ENCODE results near the gene UGGT2. TPM values are rescaled to one million over a fixed set of nuclear protein-coding genes. Genes with fewer than 3 reads are reported as not detected.

The UGGT2 gene
- total RNA-seq, 3 donors from 2014 or later (not counting 1 experiment from before 2014, with no cell fraction given): 0.63 to 1.4 (median 1.3) TPM

DNA sequence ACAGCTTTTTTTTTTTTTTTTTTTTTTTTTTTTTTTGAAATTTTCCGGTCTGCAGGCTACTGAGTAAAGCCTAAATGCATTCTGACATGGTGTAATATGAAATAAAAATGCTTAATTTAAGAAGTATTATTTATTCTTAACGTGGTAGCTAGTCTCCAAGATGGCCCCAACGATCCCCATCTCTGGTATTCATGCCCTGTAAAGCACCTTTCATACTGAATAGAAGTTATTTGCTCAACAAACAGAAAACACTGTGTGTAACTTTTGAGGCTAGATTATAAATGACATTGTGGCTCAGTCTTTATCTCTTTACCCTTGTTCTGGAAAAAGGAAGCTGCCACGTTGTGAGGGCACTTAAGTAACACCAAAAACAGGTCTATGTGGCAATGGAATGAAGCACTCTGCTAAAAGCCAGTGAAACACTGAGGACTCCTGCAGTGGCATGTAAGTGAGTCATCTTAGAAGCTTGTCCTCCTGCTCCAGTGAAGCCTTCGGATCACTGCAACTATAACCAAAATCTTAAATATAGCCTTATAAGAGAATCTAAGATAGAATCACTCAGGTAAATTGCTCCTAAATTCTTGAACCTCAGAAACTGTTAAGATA lies 128.7 kb downstream of the UGGT2 start:
- no peak overlapping the region for H3K27ac ChIP-seq (ENCODE audit: low read length)
- no peaks in the 10 kb centered on the region for H3K4me1 Mint-ChIP-seq
- H3K27me3 ChIP-seq (ENCODE audit: control insufficient read depth, insufficient read depth, low read length): no peaks in the 10 kb centered on the region
- no peaks in the 10 kb centered on the region for H3K9me3 ChIP-seq (ENCODE audit: control insufficient read depth, insufficient read depth, low read length)
- no peak overlapping the region for H3K4me3 ChIP-seq (ENCODE audit: low read length)
- H3K9me3 Mint-ChIP-seq: peaks cover 1 to 5% of the 10 kb centered on the region in 2 donors
- no peaks in the 10 kb centered on the region for H3K36me3 ChIP-seq (ENCODE audit: control insufficient read depth, insufficient read depth, low read length)
- H3K27ac Mint-ChIP-seq: no peak overlapping the region
- 70% methylated on average over 3 of the region's 5 CpGs for WGBS (ENCODE audit: insufficient coverage)
- no peak for ATAC-seq
- TF ChIP-seq, protein P1, sequence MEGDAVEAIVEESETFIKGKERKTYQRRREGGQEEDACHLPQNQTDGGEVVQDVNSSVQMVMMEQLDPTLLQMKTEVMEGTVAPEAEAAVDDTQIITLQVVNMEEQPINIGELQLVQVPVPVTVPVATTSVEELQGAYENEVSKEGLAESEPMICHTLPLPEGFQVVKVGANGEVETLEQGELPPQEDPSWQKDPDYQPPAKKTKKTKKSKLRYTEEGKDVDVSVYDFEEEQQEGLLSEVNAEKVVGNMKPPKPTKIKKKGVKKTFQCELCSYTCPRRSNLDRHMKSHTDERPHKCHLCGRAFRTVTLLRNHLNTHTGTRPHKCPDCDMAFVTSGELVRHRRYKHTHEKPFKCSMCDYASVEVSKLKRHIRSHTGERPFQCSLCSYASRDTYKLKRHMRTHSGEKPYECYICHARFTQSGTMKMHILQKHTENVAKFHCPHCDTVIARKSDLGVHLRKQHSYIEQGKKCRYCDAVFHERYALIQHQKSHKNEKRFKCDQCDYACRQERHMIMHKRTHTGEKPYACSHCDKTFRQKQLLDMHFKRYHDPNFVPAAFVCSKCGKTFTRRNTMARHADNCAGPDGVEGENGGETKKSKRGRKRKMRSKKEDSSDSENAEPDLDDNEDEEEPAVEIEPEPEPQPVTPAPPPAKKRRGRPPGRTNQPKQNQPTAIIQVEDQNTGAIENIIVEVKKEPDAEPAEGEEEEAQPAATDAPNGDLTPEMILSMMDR (IDR thresholded peaks at IDR 0.05): no peak
- intact Hi-C loops (cut with micrococcal nuclease): no loop called here
- H3K27me3 Mint-ChIP-seq (ENCODE audit: low read depth in 2 of 2): no peaks in the 10 kb centered on the region
- H3K4me1 ChIP-seq (ENCODE audit: control insufficient read depth, insufficient read depth, low read length): no peaks in the 10 kb centered on the region
- no peak for DNase-seq
- H3K36me3 Mint-ChIP-seq: peaks cover 1% of the 10 kb centered on the region
- H3K4me3 Mint-ChIP-seq: no peak overlapping the region

DNA sequence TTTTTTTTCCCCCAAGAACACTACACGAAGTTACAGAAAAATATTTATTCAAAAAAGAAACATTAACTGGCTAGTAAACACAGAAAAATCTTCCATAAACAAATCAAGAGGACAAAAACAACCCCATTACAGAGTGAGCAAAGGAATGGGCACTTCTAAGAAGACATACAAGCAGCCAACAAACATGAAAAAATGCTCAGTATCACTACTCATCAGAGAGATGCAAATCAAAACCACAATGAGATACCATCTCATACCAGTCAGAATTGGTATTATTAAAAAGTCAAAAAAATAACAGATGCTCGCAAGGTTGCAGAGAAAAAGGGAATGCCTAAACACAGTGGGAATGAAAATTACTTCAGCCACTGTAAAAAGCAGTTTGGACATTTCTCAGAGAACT lies 131.7 kb downstream of the UGGT2 start:
- Histone ChIP-seq H3K27me3 (ENCODE audit: control insufficient read depth, insufficient read depth, low read length) (no peaks in the 10 kb centered on the region), H3K4me1 (ENCODE audit: control insufficient read depth, insufficient read depth, low read length) (no peaks in the 10 kb centered on the region), H3K9me3 (ENCODE audit: control insufficient read depth, insufficient read depth, low read length) (no peaks in the 10 kb centered on the region), H3K4me3 (ENCODE audit: low read length) (no peak overlapping the region), H3K27ac (ENCODE audit: low read length) (no peak overlapping the region), H3K36me3 (ENCODE audit: control insufficient read depth, insufficient read depth, low read length) (no peaks in the 10 kb centered on the region)
- no peaks in the 10 kb centered on the region for H3K36me3 Mint-ChIP-seq
- 92% methylated on average over 2 of the region's 2 CpGs for WGBS (ENCODE audit: insufficient coverage)
- no peak for DNase-seq
- intact Hi-C loops (cut with micrococcal nuclease): no loop called here
- TF ChIP-seq, protein P1 (IDR thresholded peaks at IDR 0.05): no peak
- no peaks in the 10 kb centered on the region for H3K27me3 Mint-ChIP-seq (ENCODE audit: low read depth in 2 of 2)
- no peaks in the 10 kb centered on the region for H3K4me1 Mint-ChIP-seq
- no peak overlapping the region for H3K27ac Mint-ChIP-seq
- ATAC-seq: no peak
- no peak overlapping the region for H3K4me3 Mint-ChIP-seq
- peaks cover 3 to 8% of the 10 kb centered on the region in 2 donors for H3K9me3 Mint-ChIP-seq

DNA sequence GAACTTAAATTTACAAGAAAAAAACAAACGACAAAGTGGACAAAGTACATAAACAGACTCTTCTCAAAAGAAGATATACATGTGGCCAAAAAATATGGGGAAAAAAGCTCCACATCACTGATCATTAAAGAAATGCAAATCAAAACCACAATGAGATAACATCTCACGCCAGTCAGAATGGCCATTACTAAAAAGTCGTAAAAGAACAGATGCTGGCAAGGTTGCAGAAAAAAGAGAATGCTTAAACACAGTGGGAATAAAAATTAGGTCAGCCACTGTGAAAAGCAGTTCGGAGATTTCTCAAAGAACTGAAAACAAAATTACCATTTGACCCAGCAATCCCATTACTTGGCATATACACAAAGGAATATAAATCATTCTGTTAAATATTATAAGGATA lies 132.7 kb downstream of the UGGT2 start:
- DNase-seq (no peak), ATAC-seq (no peak)
- Mint-ChIP-seq H3K27me3 (ENCODE audit: low read depth in 2 of 2) (no peaks in the 10 kb centered on the region), H3K4me3 (no peak overlapping the region), H3K36me3 (no peaks in the 10 kb centered on the region), H3K27ac (no peak overlapping the region), H3K9me3 (peaks cover 3 to 8% of the 10 kb centered on the region in 2 donors), H3K4me1 (no peaks in the 10 kb centered on the region)
- Histone ChIP-seq H3K27ac (ENCODE audit: low read length) (no peak overlapping the region), H3K4me3 (ENCODE audit: low read length) (no peak overlapping the region), H3K36me3 (ENCODE audit: control insufficient read depth, insufficient read depth, low read length) (no peaks in the 10 kb centered on the region), H3K9me3 (ENCODE audit: control insufficient read depth, insufficient read depth, low read length) (no peaks in the 10 kb centered on the region), H3K27me3 (ENCODE audit: control insufficient read depth, insufficient read depth, low read length) (no peaks in the 10 kb centered on the region), H3K4me1 (ENCODE audit: control insufficient read depth, insufficient read depth, low read length) (no peaks in the 10 kb centered on the region)
- intact Hi-C loops (cut with micrococcal nuclease): no loop called here
- TF ChIP-seq, protein P1 (IDR thresholded peaks at IDR 0.05): no peak
- 74% methylated on average over 3 of the region's 4 CpGs for WGBS (ENCODE audit: insufficient coverage)

DNA sequence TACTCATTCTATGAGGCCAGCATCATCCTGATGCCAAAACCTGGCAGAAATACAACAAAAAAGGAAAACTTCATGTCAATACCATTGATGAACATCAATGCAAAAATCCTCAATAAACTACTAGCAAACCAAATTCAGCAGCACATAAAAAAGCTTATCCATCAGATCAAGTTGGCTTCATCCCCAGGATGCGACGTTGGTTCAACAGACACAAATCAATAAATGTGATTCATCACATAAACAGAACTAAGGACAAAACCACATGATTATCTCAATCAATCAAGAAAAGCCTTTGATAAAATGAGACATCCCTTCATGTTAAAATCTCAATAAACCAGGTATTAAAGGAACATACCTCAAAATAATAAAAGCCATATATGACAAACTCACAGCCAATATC lies 134.3 kb downstream of the UGGT2 start:
- H3K4me1 Mint-ChIP-seq: no peaks in the 10 kb centered on the region
- no peak overlapping the region for H3K4me3 ChIP-seq (ENCODE audit: low read length)
- no peaks in the 10 kb centered on the region for H3K36me3 Mint-ChIP-seq
- no peaks in the 10 kb centered on the region for H3K36me3 ChIP-seq (ENCODE audit: control insufficient read depth, insufficient read depth, low read length)
- H3K27ac ChIP-seq (ENCODE audit: low read length): no peak overlapping the region
- H3K4me1 ChIP-seq (ENCODE audit: control insufficient read depth, insufficient read depth, low read length): no peaks in the 10 kb centered on the region
- TF ChIP-seq, protein P1 (IDR thresholded peaks at IDR 0.05): no peak
- intact Hi-C loops (cut with micrococcal nuclease): no loop called here
- peaks cover 8% of the 10 kb centered on the region in 2 donors for H3K9me3 Mint-ChIP-seq
- ATAC-seq (no peak), DNase-seq (no peak)
- no peak overlapping the region for H3K4me3 Mint-ChIP-seq
- H3K27me3 ChIP-seq (ENCODE audit: control insufficient read depth, insufficient read depth, low read length): no peaks in the 10 kb centered on the region
- no peaks in the 10 kb centered on the region for H3K9me3 ChIP-seq (ENCODE audit: control insufficient read depth, insufficient read depth, low read length)
- 78% methylated on average over 2 of the region's 2 CpGs for WGBS (ENCODE audit: insufficient coverage)
- H3K27ac Mint-ChIP-seq: no peak overlapping the region
- H3K27me3 Mint-ChIP-seq (ENCODE audit: low read depth in 2 of 2): no peaks in the 10 kb centered on the region
